Panc1 (cell line): ENCODE data around the gene CHRD. TPM values are rescaled to one million over a fixed set of nuclear protein-coding genes. Genes with fewer than 3 reads are reported as not detected.

ENCODE experiments used
- ATAC-seq: fragments of 200-7000 bp; cut with Tn5 transposase; 2 replicates; pipeline ENCODE4 v1.9.1; 2020; ENCODE audit warnings: mild to moderate bottlenecking, moderate library complexity
- BruUV-seq: library from RNA; stranded (reverse); fragments of 400-500 nt; replicated peaks from 2 replicates; lab custom pipeline; 2021; lab: Mats Ljungman, UMichigan
- CTCF ChIA-PET: fragments of 300-600 bp; sonication (Branson Sonifier 250); formaldehyde crosslinking; loops from one replicate; lab custom pipeline; 2022; ENCODE audit warnings: antibody characterized with exemption; lab: Charles Lee
- POLR2A ChIA-PET: fragments of 300-600 bp; sonication (Branson Sonifier 250); formaldehyde crosslinking; loops from one replicate; lab custom pipeline; 2022; ENCODE audit warnings: antibody characterized with exemption; lab: Charles Lee
- DNase-seq: peaks from one replicate; pipeline ENCODE4 v3.0.0-alpha.2; 2010; ENCODE audit warnings: low read depth, low spot score
- H3K27ac ChIP-seq: 2 replicates; pipeline ENCODE4 v1.5.1; 2011; ENCODE audit warnings: mild to moderate bottlenecking, low read length, inconsistent platforms
- H3K27me3 ChIP-seq: fragments of 200-500 bp; sonication (Bioruptor generic); 2 replicates; pipeline ENCODE4 v1.6.0; 2014; ENCODE audit warnings: low read length, inconsistent platforms; ENCODE audit not compliant: control insufficient read depth, insufficient read depth
- H3K36me3 ChIP-seq: fragments of 200-500 bp; sonication (Bioruptor generic); 2 replicates; pipeline ENCODE4 v1.5.1; 2014; ENCODE audit warnings: inconsistent platforms, mild to moderate bottlenecking, low read length, moderate library complexity; ENCODE audit not compliant: control insufficient read depth, insufficient read depth
- H3K4me1 ChIP-seq: 2 replicates; pipeline ENCODE4 v1.5.1; 2011; ENCODE audit warnings: inconsistent platforms, mild to moderate bottlenecking, low read length, moderate library complexity; ENCODE audit not compliant: control insufficient read depth, insufficient read depth
- H3K4me3 ChIP-seq, 2 experiments: 2 replicates each; pipeline ENCODE4 v1.5.1; 2011 to 2012; ENCODE audit warnings: low read depth in 2 of 2, low read length in 2 of 2, mild to moderate bottlenecking in 2 of 2, inconsistent platforms in 1 of 2, moderate library complexity in 1 of 2
- H3K9me3 ChIP-seq: fragments of 200-500 bp; sonication (Bioruptor generic); 2 replicates; pipeline ENCODE4 v1.5.1; 2014; ENCODE audit warnings: low read depth, mild to moderate bottlenecking, inconsistent platforms, low read length, moderate library complexity; ENCODE audit not compliant: control insufficient read depth, insufficient read depth
- CTCF ChIP-seq: fragments of 450-650 bp; IDR thresholded peaks from 2 replicates; pipeline ENCODE4 v1.5.1; 2017; ENCODE audit warnings: mild to moderate bottlenecking
- POLR2AphosphoS5 ChIP-seq: IDR thresholded peaks from 2 replicates; pipeline ENCODE4 v1.6.1; 2012; ENCODE audit warnings: mild to moderate bottlenecking, low read depth, low read length, moderate library complexity
- REST ChIP-seq, 2 experiments: IDR thresholded peaks; 2 replicates each; pipeline ENCODE4 v1.6.1; 2011 to 2012; ENCODE audit warnings: low read depth in 2 of 2, control low read depth in 1 of 2, low read length in 1 of 2, mild to moderate bottlenecking in 1 of 2, moderate library complexity in 1 of 2; ENCODE audit not compliant: insufficient read depth in 1 of 2
- SIN3A ChIP-seq: IDR thresholded peaks from 2 replicates; pipeline ENCODE4 v1.6.1; 2012; ENCODE audit warnings: low read depth, mild to moderate bottlenecking, low read length, moderate library complexity, borderline replicate concordance; ENCODE audit not compliant: insufficient read depth
- TCF7L2 ChIP-seq: IDR thresholded peaks from 2 replicates; pipeline ENCODE4 v1.6.1; 2011; ENCODE audit warnings: mild to moderate bottlenecking, low read depth, low read length, inconsistent platforms
- in situ Hi-C: cut with HindIII; loops from 2 replicates; pipeline ENCODE4 v1.10.0; 2016; ENCODE audit warnings: low sequenced_read_pairs, low pct_unique_long_range_greater_than_20kb
- intact Hi-C: fragments of 100-400 bp; cut with micrococcal nuclease; formaldehyde crosslinking; loops from one replicate; pipeline ENCODE4 v1.10.0; 2022; ENCODE audit not compliant: unreplicated experiment
- total RNA-seq: library from RNA; stranded (reverse); gene quantifications from one replicate; pipeline ENCODE4 v1.2.1, GENCODE V29; 2021; ENCODE audit not compliant: unreplicated experiment

Gene CHRD
- total RNA-seq, 1 experiment from 2014 or later: 1.4 TPM

- in situ Hi-C loops (no loop called here), intact Hi-C loops (no loop called here)
- no TSS peak for BruUV-seq
- ATAC-seq: no peak
- no peaks in the 10 kb centered on the region for H3K27me3 ChIP-seq
- peaks cover 6% of the 10 kb centered on the region; the same call in 1 of the 2 replicates for H3K4me1 ChIP-seq
- H3K27ac ChIP-seq: no peak overlapping the region
- CTCF ChIA-PET: interaction anchor here (0.5 kb wide), 1 partner anchor 79 kb away, joined by 4 read pairs; no protein-coding TSS in a partner anchor
- H3K36me3 ChIP-seq: no peaks in the 10 kb centered on the region; the same call in 1 of the 2 replicates
- H3K9me3 ChIP-seq: no peaks in the 10 kb centered on the region
- DNase-seq: no peak
- POLR2A ChIA-PET: interaction anchor here (1.0 kb wide), 1 partner anchor 28 kb away, joined by 4 read pairs; no protein-coding TSS in a partner anchor
- no peak for TF ChIP-seq TCF7L2
- no peak for TF ChIP-seq SIN3A
- no peak for TF ChIP-seq CTCF
- TF ChIP-seq REST (IDR thresholded peaks at IDR 0.05; ENCODE audit: insufficient read depth in 1 of 2, low read depth in 2 of 2, low read length in 1 of 2): no peak
- TF ChIP-seq POLR2AphosphoS5: no peak
- no peak overlapping the region for H3K4me3 ChIP-seq
These were observed 31.8 kb upstream of the CHRD start for GRCh38 chr3:184348057-184348382.

GRCh38 chr3:184349563-184350470 lies 30.0 kb upstream of the CHRD start:
- in situ Hi-C loops (no loop called here), intact Hi-C loops (no loop called here)
- no peak overlapping the region for H3K4me3 ChIP-seq
- no peaks in the 10 kb centered on the region; the same call in 1 of the 2 replicates for H3K36me3 ChIP-seq
- ChIA-PET CTCF (no interaction called here), POLR2A (no interaction called here)
- TF ChIP-seq SIN3A (no peak), REST (IDR thresholded peaks at IDR 0.05; ENCODE audit: insufficient read depth in 1 of 2, low read depth in 2 of 2, low read length in 1 of 2) (no peak), CTCF (no peak), POLR2AphosphoS5 (no peak), TCF7L2 (no peak)
- H3K4me1 ChIP-seq: peaks cover 6% of the 10 kb centered on the region; the same call in 1 of the 2 replicates
- H3K9me3 ChIP-seq: no peaks in the 10 kb centered on the region
- no TSS peak for BruUV-seq
- no peak overlapping the region for H3K27ac ChIP-seq
- no peak for DNase-seq
- no peaks in the 10 kb centered on the region for H3K27me3 ChIP-seq
- ATAC-seq: no peak
